ENCODE results near the gene DDX25. TPM values are rescaled to one million over a fixed set of nuclear protein-coding genes. Genes with fewer than 3 reads are reported as not detected.

DDX25 gene
- total RNA-seq, 1 experiment from 2014 or later, result 0.37 TPM

DNA sequence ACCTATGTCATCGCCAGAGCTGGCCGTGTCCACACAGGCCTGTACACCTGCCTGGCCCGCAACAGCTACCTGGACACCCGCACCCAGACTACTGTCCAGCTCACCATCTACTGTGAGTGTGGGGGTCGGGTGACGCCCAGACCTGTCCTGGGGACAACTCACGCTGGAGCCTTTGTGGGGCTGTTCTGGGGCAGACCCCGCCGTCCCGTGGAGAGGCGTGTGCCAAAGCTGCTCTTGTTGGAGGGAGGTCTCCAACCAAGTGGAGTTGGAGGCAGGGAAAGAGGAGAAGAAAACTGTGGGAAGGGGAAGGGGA is 45.8 kb downstream of the DDX25 start:
- no peak overlapping the region for H2AFZ ChIP-seq (ENCODE audit: low read depth, low read length, poor library complexity, severe bottlenecking)
- ChIA-PET RAD21 (ENCODE audit: low non-redundant PET in 1 of 2, low total read pairs in 2 of 2, uncharacterized antibody in 2 of 2, unreplicated experiment in 2 of 2) (no interaction called here), POLR2A (no interaction called here), CTCF (no interaction called here)
- no peak overlapping the region for H3K4me3 ChIP-seq (replicated peaks in 1 of 2; ENCODE audit: low read depth in 1 of 2, low read length in 2 of 2)
- H3K4me2 ChIP-seq (ENCODE audit: low read length), result no peak overlapping the region
- H3K36me3 ChIP-seq (ENCODE audit: control insufficient read depth in 1 of 2, insufficient read depth in 2 of 2, low read length in 2 of 2), result no peaks in the 10 kb centered on the region
- H3K9me3 ChIP-seq (ENCODE audit: control insufficient read depth in 1 of 2, insufficient read depth in 1 of 2, low read depth in 1 of 2, low read length in 2 of 2), result no peaks in the 10 kb centered on the region
- H3K27me3 ChIP-seq (ENCODE audit: insufficient read depth, low read length), result no peaks in the 10 kb centered on the region
- H3K9me2 ChIP-seq (ENCODE audit: insufficient read depth), result no peaks in the 10 kb centered on the region
- intact Hi-C loops (cut with micrococcal nuclease), result no loop called here
- no TSS peak for BruUV-seq (replicated peaks)
- DNase-seq (ENCODE audit: low read depth, low spot score) (no peak), ATAC-seq (no peak)
- H4K20me1 ChIP-seq (ENCODE audit: insufficient read depth), result no peaks in the 10 kb centered on the region
- H3K27ac ChIP-seq (ENCODE audit: low read depth, low read length), result no peak overlapping the region
- H3K4me1 ChIP-seq (ENCODE audit: control insufficient read depth in 1 of 2, insufficient read depth in 2 of 2, low read length in 2 of 2), result peaks cover 7 to 10% of the 10 kb centered on the region in 2 experiments
- no peaks in the 10 kb centered on the region for H3K79me2 ChIP-seq (ENCODE audit: insufficient read depth, low read length)
- H3K9ac ChIP-seq (ENCODE audit: low read length), result no peak overlapping the region
- TF ChIP-seq CEBPB (IDR thresholded peaks at IDR 0.05; ENCODE audit: low read depth), result no peak
- TF ChIP-seq SP1 (IDR thresholded peaks at IDR 0.05; ENCODE audit: low read depth), result no peak
- no peak for TF ChIP-seq POLR2A (IDR thresholded peaks at IDR 0.05; ENCODE audit: borderline replicate concordance, extremely low read depth, insufficient read depth, insufficient read length)
- TF ChIP-seq EZH2phosphoT487 (IDR thresholded peaks at IDR 0.05; ENCODE audit: borderline replicate concordance), result no peak
- TF ChIP-seq SRF (IDR thresholded peaks at IDR 0.05; ENCODE audit: low read depth), result no peak
- no peak for TF ChIP-seq CBX3 (IDR thresholded peaks at IDR 0.05; ENCODE audit: low read depth)
- TF ChIP-seq JUND (IDR thresholded peaks at IDR 0.05), result no peak
- TF ChIP-seq ELF1 (IDR thresholded peaks at IDR 0.05; ENCODE audit: borderline replicate concordance, low read depth), result no peak
- TF ChIP-seq EZH2 (IDR thresholded peaks at IDR 0.05), result no peak
- no peak for TF ChIP-seq ZFX (IDR thresholded peaks at IDR 0.05)
- TF ChIP-seq YY1 (IDR thresholded peaks at IDR 0.05; ENCODE audit: extremely low read depth, insufficient replicate concordance, low read depth, low read length), result no peak
- TF ChIP-seq, protein P1, sequence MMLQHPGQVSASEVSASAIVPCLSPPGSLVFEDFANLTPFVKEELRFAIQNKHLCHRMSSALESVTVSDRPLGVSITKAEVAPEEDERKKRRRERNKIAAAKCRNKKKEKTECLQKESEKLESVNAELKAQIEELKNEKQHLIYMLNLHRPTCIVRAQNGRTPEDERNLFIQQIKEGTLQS (IDR thresholded peaks at IDR 0.05), result no peak
- TF ChIP-seq, protein P2, sequence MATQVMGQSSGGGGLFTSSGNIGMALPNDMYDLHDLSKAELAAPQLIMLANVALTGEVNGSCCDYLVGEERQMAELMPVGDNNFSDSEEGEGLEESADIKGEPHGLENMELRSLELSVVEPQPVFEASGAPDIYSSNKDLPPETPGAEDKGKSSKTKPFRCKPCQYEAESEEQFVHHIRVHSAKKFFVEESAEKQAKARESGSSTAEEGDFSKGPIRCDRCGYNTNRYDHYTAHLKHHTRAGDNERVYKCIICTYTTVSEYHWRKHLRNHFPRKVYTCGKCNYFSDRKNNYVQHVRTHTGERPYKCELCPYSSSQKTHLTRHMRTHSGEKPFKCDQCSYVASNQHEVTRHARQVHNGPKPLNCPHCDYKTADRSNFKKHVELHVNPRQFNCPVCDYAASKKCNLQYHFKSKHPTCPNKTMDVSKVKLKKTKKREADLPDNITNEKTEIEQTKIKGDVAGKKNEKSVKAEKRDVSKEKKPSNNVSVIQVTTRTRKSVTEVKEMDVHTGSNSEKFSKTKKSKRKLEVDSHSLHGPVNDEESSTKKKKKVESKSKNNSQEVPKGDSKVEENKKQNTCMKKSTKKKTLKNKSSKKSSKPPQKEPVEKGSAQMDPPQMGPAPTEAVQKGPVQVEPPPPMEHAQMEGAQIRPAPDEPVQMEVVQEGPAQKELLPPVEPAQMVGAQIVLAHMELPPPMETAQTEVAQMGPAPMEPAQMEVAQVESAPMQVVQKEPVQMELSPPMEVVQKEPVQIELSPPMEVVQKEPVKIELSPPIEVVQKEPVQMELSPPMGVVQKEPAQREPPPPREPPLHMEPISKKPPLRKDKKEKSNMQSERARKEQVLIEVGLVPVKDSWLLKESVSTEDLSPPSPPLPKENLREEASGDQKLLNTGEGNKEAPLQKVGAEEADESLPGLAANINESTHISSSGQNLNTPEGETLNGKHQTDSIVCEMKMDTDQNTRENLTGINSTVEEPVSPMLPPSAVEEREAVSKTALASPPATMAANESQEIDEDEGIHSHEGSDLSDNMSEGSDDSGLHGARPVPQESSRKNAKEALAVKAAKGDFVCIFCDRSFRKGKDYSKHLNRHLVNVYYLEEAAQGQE (IDR thresholded peaks at IDR 0.05; ENCODE audit: low read depth), result no peak
- TF ChIP-seq EGR1 (IDR thresholded peaks at IDR 0.05; ENCODE audit: low read depth), result no peak
- TF ChIP-seq, protein P3, sequence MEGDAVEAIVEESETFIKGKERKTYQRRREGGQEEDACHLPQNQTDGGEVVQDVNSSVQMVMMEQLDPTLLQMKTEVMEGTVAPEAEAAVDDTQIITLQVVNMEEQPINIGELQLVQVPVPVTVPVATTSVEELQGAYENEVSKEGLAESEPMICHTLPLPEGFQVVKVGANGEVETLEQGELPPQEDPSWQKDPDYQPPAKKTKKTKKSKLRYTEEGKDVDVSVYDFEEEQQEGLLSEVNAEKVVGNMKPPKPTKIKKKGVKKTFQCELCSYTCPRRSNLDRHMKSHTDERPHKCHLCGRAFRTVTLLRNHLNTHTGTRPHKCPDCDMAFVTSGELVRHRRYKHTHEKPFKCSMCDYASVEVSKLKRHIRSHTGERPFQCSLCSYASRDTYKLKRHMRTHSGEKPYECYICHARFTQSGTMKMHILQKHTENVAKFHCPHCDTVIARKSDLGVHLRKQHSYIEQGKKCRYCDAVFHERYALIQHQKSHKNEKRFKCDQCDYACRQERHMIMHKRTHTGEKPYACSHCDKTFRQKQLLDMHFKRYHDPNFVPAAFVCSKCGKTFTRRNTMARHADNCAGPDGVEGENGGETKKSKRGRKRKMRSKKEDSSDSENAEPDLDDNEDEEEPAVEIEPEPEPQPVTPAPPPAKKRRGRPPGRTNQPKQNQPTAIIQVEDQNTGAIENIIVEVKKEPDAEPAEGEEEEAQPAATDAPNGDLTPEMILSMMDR (IDR thresholded peaks at IDR 0.05 in 2 of 3, conservative IDR thresholded peaks at IDR 0.05 in 1 of 3; ENCODE audit: borderline replicate concordance in 1 of 3, insufficient read depth in 1 of 3, low read depth in 2 of 3, low read length in 2 of 3), result no peak
- TF ChIP-seq ZNF274 (IDR thresholded peaks at IDR 0.05; ENCODE audit: low read depth, low read length), result no peak
- TF ChIP-seq SIN3A (IDR thresholded peaks at IDR 0.05; ENCODE audit: low read depth), result no peak
- TF ChIP-seq, protein P4, sequence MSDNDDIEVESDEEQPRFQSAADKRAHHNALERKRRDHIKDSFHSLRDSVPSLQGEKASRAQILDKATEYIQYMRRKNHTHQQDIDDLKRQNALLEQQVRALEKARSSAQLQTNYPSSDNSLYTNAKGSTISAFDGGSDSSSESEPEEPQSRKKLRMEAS (IDR thresholded peaks at IDR 0.05), result no peak
- TF ChIP-seq RAD21 (IDR thresholded peaks at IDR 0.05; ENCODE audit: low read depth), result no peak
- TF ChIP-seq, protein P5, sequence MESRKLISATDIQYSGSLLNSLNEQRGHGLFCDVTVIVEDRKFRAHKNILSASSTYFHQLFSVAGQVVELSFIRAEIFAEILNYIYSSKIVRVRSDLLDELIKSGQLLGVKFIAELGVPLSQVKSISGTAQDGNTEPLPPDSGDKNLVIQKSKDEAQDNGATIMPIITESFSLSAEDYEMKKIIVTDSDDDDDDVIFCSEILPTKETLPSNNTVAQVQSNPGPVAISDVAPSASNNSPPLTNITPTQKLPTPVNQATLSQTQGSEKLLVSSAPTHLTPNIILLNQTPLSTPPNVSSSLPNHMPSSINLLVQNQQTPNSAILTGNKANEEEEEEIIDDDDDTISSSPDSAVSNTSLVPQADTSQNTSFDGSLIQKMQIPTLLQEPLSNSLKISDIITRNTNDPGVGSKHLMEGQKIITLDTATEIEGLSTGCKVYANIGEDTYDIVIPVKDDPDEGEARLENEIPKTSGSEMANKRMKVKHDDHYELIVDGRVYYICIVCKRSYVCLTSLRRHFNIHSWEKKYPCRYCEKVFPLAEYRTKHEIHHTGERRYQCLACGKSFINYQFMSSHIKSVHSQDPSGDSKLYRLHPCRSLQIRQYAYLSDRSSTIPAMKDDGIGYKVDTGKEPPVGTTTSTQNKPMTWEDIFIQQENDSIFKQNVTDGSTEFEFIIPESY (IDR thresholded peaks at IDR 0.05; ENCODE audit: extremely low read depth, insufficient replicate concordance, low read length), result no peak
